Activated naive CD8-positive, alpha-beta T cell treated with anti-CD3 and anti-CD28 coated beads, Interleukin-2, amount 50 U/mL, for 16 hours (primary cell): ENCODE measurements around the gene NEURL1.
"Not testable (repeated sequence)": the region's sequence is repeated elsewhere in the genome, so short reads cannot be mapped to it uniquely, and the experiment has no call there.

Experiments
- DNase-seq: peaks from one replicate; pipeline ENCODE4 v3.0.0-alpha.2; 2020; ENCODE audit warnings: low read depth, low spot score

The NEURL1 gene

DNA sequence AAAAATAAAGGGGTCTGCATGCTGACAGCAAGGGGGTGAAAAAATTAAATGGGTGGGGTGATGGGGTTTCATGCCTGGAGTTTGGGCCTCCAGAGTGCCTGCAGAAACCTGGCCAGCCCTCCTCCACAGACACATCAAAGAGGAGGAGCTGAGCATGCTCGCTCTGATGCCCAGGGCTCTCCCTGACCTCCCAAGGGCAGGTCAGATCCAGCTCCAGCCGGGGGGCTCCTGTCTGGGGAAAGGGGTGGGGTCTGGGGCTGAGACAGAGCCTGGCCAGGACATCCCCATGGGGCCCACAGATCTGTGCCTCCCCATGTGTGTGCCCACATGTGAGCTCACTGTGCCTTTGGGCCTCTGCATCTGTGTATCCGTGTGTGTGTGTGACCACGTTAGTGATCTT lies 33.9 kb upstream of the NEURL1 start:
- DNase-seq, result no peak

- no peak for DNase-seq
Measured at GRCh38 chr10:103463499-103463898, 30.0 kb upstream of the NEURL1 start.

- no peak for DNase-seq
Measured at GRCh38 chr10:103465411-103466179, 27.9 kb upstream of the NEURL1 start.

GRCh38 chr10:103466734-103467133 lies 26.8 kb upstream of the NEURL1 start:
- DNase-seq, result no peak

DNA sequence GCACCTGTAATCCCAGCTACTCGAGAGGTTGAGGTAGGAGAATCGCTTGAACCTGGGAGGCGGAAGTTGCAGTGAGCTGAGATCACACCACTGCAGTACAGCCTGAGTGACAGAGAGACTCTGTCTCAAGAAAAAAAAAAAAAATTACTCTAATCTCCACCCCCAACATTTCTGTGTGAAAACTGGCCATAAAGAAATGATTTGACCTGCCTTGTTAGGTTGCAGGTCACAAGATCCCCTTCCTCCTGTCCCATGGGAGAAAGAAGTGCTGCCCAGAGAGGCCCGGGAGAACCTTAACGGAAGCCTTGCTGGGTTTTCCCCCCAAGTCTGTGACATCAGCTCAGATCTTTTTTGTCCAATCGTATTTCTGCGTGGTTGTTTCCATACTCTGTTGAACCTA lies 26.1 kb upstream of the NEURL1 start:
- no peak for DNase-seq

DNA sequence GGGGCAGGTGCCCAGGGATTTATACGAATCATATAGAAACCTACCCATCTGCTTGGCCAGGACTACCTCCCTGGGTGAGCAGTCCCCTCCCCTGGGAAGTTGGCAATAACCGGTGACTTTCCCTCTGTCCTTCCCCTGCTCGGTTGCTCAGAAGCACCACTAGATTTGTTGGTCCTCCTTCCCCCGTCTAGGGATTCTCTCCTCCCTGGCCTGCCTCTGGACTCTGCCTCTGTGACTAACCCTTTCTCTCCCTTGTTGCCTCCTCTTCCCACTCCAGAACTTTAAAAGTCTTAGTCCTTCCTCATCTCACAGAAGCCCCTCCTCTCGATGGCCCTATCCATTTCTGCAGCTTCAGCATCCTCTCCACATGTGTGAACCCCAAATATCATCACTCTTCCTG lies 24.3 kb upstream of the NEURL1 start:
- no peak for DNase-seq

- DNase-seq, result no peak
Measured at GRCh38 chr10:103470761-103471653, 22.5 kb upstream of the NEURL1 start.

DNA sequence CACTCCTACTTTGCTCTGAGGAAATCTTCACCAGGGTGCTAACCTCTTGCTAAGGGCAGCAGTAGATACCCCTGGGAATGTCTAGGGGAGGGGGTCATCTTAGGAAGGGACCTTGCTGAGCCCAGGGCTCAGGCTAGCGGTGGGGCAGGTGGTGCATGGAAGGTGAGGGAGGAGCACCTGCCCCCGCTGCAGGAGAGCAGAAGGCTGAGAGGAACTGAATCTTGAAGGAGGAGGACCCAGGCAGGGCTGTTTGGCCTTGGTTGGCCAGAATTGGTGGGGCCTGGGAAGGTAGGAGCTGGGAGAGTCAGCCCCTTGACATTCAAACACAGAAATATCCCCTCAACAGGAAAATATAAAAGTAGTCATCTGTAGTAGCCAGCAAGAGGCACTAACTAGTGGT lies 21.5 kb upstream of the NEURL1 start:
- DNase-seq, result no peak

DNA sequence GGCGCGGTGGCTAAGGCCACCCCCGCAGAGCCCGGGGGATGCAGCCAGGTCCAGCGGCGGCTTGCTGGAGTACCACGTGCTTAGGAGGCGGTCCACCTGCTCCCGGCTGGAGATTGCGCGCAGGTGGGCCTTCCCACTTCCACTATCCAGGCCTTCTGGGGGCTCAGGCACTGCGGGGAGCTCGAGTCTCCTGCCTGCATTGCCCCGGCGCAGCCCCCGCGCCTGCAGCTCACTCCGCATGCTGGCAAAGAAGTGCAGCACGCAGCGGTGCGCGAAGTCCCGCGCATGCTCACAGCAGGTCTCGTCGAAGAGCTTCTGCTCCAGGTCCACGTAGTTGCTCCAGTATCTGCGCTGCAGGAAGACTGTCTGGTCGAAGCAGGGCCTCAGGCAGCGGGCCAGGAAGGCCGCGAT lies 20.2 kb upstream of the NEURL1 start:
- DNase-seq, result no peak

DNA sequence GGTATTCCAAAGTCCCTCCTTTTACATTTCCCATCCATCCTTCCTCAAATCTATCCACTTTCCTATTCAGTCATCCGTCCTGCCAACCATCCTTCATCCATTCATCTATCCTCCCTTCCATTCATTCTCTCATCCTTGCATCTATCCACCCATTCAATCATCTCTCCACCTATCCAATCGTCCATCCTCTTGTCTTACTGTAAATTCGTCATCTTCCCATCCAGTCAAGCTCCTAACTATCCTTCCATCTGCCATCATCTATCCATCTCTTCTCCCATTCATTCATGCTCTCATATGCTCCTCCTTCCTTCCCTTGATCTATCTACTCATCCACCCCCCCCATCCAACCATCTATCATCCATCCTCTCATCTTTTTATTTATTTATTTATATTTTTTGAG lies 19.4 kb upstream of the NEURL1 start:
- DNase-seq, result no peak

DNA sequence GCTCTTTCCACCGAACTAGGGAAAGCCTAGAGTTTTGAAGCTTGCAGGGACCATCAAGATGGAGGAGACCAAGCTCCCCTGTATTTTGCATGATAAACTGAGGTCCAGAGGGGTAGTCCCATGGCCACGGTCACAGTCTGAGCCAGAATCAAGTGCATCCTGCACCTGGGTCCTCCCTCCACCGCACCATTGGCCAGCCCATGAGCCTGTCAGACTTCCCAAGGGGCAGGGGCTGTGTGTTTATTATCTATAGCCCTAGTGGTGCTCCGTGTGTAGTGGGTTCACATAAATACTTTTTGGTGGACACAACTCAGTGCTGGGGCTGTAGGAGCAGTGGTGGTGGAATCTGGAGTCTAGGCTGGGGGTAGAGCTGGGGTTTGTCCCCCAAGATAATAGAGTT lies 18.1 kb upstream of the NEURL1 start:
- DNase-seq, result no peak

- no peak for DNase-seq
Measured at GRCh38 chr10:103476046-103476768, 17.3 kb upstream of the NEURL1 start.

GRCh38 chr10:103478671-103479070 lies 14.8 kb upstream of the NEURL1 start:
- no peak for DNase-seq

- DNase-seq, result no peak
Measured at GRCh38 chr10:103479135-103479534, 14.4 kb upstream of the NEURL1 start, which contains the start of gene CALHM3. Gene CALHM3, minus strand, starts transcription at chr10:103479240. Its CDS starts 208 bp downstream, at chr10:103479032.

DNA sequence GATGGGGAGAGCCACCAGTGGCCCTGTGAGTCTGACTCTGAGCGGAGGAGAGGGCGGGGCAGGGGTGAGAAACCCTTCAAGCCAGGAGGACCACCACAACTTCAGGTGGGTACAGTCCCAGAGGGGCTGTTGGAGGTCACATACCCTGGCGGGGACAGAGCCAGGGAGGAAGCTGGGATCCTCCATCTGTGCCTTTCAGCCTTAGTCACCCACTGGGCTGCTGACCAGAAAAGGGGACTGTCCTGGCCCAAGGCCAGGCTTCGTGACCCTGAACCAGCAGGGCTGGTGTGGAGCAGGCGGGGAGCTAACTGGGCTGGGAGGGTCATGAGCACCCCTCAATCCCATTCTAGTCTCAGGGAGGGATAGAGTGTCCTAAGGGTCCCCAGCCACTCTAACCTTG lies 13.0 kb upstream of the NEURL1 start:
- no peak for DNase-seq

GRCh38 chr10:103481974-103482531 lies 11.5 kb upstream of the NEURL1 start:
- DNase-seq, result no peak

DNA sequence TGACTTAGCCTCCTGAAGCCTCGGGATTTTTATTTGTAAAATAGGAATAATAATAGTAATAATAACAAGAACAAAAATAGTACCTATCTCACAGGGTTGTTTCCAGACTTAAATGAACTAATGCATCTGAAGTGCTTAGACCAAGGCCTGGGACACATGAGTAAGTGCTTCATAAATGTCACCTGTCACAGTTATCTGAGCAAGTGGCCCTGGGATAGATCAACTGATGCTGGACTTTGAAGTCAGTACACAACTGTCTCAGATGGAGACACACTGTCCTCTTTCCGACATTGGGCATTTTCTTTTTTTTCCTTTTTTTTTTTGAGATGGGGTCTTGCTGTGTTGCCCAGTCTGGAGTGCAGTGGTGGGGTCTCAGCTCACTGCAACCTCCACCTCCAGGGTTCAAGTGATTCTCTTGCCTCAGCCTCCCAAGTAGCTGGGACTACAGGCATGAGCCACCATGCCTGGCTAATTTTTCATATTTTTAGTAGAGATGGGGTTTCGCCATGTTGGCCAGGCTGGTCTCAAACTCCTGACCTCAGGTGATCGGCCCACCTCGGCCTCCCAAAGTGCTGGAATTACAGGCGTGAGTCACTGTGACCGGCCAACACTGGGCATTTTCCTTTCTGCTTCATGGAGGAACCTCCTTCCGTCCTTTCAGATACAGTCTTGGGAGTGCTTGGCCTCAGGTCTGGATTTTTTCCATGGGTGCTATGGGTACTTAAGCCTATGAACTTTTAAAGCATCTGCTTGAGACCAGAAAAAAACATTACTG lies 6.7 kb upstream of the NEURL1 start:
- not testable (repeated sequence) for DNase-seq

DNA sequence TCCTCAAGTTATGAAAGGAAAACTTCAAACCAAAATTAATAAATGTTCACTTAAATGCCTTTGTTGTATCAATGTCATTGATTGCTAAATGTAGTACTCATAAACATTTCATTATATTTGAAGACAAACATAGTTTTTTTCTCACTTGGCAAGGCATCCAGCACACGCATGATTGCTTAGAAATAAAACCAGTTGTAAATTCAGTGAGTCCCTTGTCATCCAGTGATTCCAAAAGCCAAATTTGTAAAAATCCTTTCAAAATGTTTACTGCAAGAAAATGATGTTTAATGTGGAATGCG lies 6.1 kb upstream of the NEURL1 start:
- no peak for DNase-seq

GRCh38 chr10:103490986-103491314 lies 2.6 kb upstream of the NEURL1 start:
- DNase-seq, result no peak

- no peak for DNase-seq
Measured at GRCh38 chr10:103491729-103492364, 1.7 kb upstream of the NEURL1 start.
